ENCODE results near the gene IPO13. TPM values are rescaled to one million over a fixed set of nuclear protein-coding genes. Genes with fewer than 3 reads are reported as not detected.

Gene IPO13
- total RNA-seq, 4 donors from 2014 or later: 9.1 to 36.5 (median 32.0) TPM

DNA sequence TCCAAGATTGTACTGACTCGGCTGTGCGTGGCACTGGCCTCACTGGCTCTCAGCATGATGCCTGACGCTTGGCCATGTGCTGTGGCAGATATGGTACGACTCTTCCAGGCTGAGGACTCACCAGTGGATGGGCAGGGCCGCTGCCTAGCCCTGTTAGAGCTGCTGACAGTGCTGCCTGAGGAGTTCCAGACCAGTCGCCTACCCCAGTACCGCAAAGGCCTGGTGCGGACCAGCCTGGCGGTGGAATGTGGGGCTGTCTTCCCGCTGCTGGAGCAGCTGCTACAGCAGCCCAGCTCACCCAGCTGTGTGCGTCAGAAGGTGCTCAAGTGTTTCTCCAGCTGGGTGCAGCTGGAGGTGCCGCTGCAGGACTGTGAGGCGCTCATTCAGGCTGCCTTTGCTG, 2.9 kb downstream of the IPO13 start:
- TF ChIP-seq, protein P1, sequence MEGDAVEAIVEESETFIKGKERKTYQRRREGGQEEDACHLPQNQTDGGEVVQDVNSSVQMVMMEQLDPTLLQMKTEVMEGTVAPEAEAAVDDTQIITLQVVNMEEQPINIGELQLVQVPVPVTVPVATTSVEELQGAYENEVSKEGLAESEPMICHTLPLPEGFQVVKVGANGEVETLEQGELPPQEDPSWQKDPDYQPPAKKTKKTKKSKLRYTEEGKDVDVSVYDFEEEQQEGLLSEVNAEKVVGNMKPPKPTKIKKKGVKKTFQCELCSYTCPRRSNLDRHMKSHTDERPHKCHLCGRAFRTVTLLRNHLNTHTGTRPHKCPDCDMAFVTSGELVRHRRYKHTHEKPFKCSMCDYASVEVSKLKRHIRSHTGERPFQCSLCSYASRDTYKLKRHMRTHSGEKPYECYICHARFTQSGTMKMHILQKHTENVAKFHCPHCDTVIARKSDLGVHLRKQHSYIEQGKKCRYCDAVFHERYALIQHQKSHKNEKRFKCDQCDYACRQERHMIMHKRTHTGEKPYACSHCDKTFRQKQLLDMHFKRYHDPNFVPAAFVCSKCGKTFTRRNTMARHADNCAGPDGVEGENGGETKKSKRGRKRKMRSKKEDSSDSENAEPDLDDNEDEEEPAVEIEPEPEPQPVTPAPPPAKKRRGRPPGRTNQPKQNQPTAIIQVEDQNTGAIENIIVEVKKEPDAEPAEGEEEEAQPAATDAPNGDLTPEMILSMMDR (IDR thresholded peaks at IDR 0.05): no peak
- no peak for TF ChIP-seq POLR2A (IDR thresholded peaks at IDR 0.05)
- DNase-seq: no peak

GRCh38 chr1:43951021-43951985, 4.6 kb downstream of the IPO13 start:
- H3K4me1 ChIP-seq: peaks cover 5 to 17% (median 8%) of the 10 kb centered on the region in 4 donors
- H3K27me3 ChIP-seq: no peaks in the 10 kb centered on the region
- H3K27ac ChIP-seq: no peak overlapping the region
- H3K36me3 ChIP-seq: peaks cover 0 to 17% (median 0%) of the 10 kb centered on the region in 3 donors
- TF ChIP-seq POLR2A (IDR thresholded peaks at IDR 0.05): no peak
- TF ChIP-seq, protein P1 (IDR thresholded peaks at IDR 0.05): no peak
- H3K9me3 ChIP-seq: no peaks in the 10 kb centered on the region
- no peak overlapping the region for H3K4me3 ChIP-seq
- no peak for DNase-seq

More for the DNA sequence above, 2.9 kb downstream of the IPO13 start:
- H3K9me3 ChIP-seq: no peaks in the 10 kb centered on the region
- H3K36me3 ChIP-seq: peaks cover 0 to 14% (median 0%) of the 10 kb centered on the region in 3 donors
- H3K4me1 ChIP-seq: peaks cover 5 to 27% (median 13%) of the 10 kb centered on the region in 4 donors
- H3K27ac ChIP-seq: no peak overlapping the region
- no peak overlapping the region for H3K4me3 ChIP-seq
- H3K27me3 ChIP-seq: no peaks in the 10 kb centered on the region

DNA sequence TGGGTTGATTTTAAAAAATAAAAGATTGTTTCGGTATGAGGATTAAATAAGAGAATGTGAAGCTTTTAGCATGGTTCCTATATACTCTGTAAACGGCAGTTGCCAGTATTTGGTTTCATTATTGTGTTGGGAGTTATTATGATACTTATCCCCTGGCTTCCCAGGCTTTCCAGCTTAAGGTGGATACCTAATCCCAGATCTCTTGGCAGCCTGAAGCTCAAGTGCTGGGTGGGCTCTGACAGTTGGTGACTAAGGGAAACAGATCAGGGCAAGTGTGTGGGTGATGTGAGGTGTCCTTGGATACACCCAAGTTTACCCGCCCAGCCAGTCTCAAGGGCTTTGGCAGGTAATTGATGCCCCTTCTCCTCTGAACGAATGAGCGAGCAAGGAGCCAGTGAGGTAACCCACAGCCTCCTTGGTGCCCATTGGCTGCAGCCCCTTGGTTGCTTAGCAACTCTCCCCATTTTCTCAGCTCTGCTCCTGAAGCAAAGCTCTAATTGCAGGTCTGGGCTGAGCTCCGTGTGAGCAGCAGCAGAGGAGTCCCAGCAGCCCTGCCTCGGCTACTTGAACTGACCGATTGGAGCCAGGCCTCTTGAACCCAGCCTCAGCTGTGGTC, 6.1 kb downstream of the IPO13 start:
- H3K27me3 ChIP-seq: no peaks in the 10 kb centered on the region
- no peak for TF ChIP-seq POLR2A (IDR thresholded peaks at IDR 0.05)
- TF ChIP-seq, protein P1 (IDR thresholded peaks at IDR 0.05): no peak
- no peak overlapping the region for H3K27ac ChIP-seq
- peaks cover 0 to 11% (median 2%) of the 10 kb centered on the region in 4 donors for H3K4me1 ChIP-seq
- no peak overlapping the region for H3K4me3 ChIP-seq
- no peak for DNase-seq
- H3K9me3 ChIP-seq: no peaks in the 10 kb centered on the region
- peaks cover 0 to 32% (median 0%) of the 10 kb centered on the region in 3 donors for H3K36me3 ChIP-seq

DNA sequence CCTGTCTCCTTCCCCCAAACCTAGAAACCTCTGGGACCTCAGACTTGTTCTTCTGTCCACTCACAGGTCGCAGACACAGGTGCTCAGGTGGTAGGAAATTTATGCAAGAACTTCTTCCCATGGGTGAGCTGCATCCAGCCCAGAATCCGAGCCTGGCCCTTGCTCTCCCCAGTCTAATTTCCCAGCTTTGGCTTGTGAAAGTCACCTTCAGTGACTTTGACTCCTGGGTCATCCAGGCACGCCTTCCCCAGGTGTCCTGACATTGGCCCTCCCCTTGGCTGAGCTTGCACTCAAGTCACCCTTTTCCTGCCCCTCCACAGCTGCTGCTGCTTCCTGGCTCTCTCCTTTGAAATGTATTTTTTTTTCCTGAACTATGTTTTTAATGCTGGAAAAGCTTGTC, 6.6 kb downstream of the IPO13 start:
- no peaks in the 10 kb centered on the region for H3K27me3 ChIP-seq
- no peaks in the 10 kb centered on the region for H3K9me3 ChIP-seq
- H3K4me1 ChIP-seq: peaks cover 0 to 6% (median 0%) of the 10 kb centered on the region in 4 donors
- peaks cover 0 to 37% (median 0%) of the 10 kb centered on the region in 3 donors for H3K36me3 ChIP-seq
- H3K27ac ChIP-seq: no peak overlapping the region
- no peak for TF ChIP-seq POLR2A (IDR thresholded peaks at IDR 0.05)
- H3K4me3 ChIP-seq: no peak overlapping the region
- no peak for DNase-seq

DNA sequence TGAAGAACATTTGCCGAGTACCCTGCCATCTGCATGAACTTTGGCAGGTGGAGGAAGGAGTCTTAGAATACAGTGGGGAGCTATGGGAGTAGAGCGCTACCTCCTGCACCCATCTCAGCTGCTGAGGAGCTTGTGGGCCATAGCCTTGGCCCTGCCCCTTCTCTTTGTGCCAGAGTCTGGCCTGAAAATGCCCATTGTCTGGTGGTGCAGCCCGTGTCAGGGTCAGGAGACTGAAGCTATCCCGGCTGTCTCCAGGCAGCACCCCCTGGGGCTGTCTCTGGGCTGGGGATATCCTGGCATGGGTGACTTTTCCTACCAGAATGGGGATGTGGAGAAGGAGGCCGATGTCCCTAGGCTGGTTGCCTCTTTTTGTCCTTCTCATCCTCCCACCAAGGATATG, 7.3 kb downstream of the IPO13 start:
- Histone ChIP-seq H3K4me1 (no peaks in the 10 kb centered on the region), H3K4me3 (no peak overlapping the region), H3K27me3 (no peaks in the 10 kb centered on the region), H3K36me3 (peaks cover 0 to 44% (median 0%) of the 10 kb centered on the region in 3 donors), H3K9me3 (no peaks in the 10 kb centered on the region), H3K27ac (no peak overlapping the region)
- no peak for DNase-seq
- TF ChIP-seq, protein P1 (IDR thresholded peaks at IDR 0.05): no peak
- TF ChIP-seq POLR2A (IDR thresholded peaks at IDR 0.05): no peak

GRCh38 chr1:43956234-43956633, 9.5 kb downstream of the IPO13 start:
- DNase-seq: no peak
- H3K9me3 ChIP-seq: no peaks in the 10 kb centered on the region
- no peak overlapping the region for H3K4me3 ChIP-seq
- H3K27ac ChIP-seq: no peak overlapping the region
- H3K4me1 ChIP-seq: no peaks in the 10 kb centered on the region
- TF ChIP-seq, protein P1 (IDR thresholded peaks at IDR 0.05): no peak
- no peak for TF ChIP-seq POLR2A (IDR thresholded peaks at IDR 0.05)
- H3K27me3 ChIP-seq: no peaks in the 10 kb centered on the region
- peaks cover 0 to 45% (median 0%) of the 10 kb centered on the region in 3 donors for H3K36me3 ChIP-seq
